Endothelial cell of umbilical vein (primary cell): ENCODE data around the gene TAS2R41. TPM values are rescaled to one million over a fixed set of nuclear protein-coding genes. Genes with fewer than 3 reads are reported as not detected.

Source experiments
- BruUV-seq: library from RNA; stranded (reverse); fragments of 400-500 nt; replicated peaks from 2 replicates; lab custom pipeline; 2021; lab: Mats Ljungman, UMichigan
- CTCF ChIA-PET: fragments of 300-600, 350-600 bp; sonication (Branson Sonifier 250); formaldehyde crosslinking; loops from one replicate; lab custom pipeline; 2021; ENCODE audit warnings: antibody characterized with exemption, inconsistent platforms; lab: Charles Lee
- POLR2A ChIA-PET: fragments of 300-600, 350-600 bp; sonication (Branson Sonifier 250); formaldehyde crosslinking; loops from one replicate; lab custom pipeline; 2021; ENCODE audit warnings: antibody characterized with exemption, inconsistent platforms; lab: Charles Lee
- DNase-seq: peaks from one replicate; pipeline ENCODE4 v3.0.0-alpha.2; 2011; ENCODE audit warnings: low read depth, low spot score
- FAIRE-seq: peaks from 2 replicates; lab custom pipeline; 2011; peaks lifted over from hg19 to GRCh38; lab: Jason Lieb, UNC
- H2AFZ ChIP-seq: 2 replicates; pipeline ENCODE4 v1.6.0; 2012; ENCODE audit warnings: low read depth, low read length, control low read depth, inconsistent platforms
- H3K27ac ChIP-seq: 2 replicates; pipeline ENCODE4 v1.5.1; 2011; ENCODE audit warnings: low read depth, mild to moderate bottlenecking, control low read depth, low read length, moderate library complexity; ENCODE audit not compliant: insufficient read depth
- H3K27me3 ChIP-seq, 2 experiments: 2 replicates each; pipeline versions ENCODE4 v1.6.0 to v1.6.1; 2011; ENCODE audit warnings: low read length in 2 of 2, mixed read lengths in 1 of 2; ENCODE audit not compliant: control insufficient read depth in 2 of 2, insufficient read depth in 2 of 2
- H3K36me3 ChIP-seq, 2 experiments: 2 replicates in 1 of 2; 3 replicates in 1 of 2; pipeline ENCODE4 v1.5.1; 2011; ENCODE audit warnings: low read length in 2 of 2, mild to moderate bottlenecking in 1 of 2, moderate library complexity in 1 of 2; ENCODE audit not compliant: control insufficient read depth in 2 of 2, insufficient read depth in 2 of 2; ENCODE audit errors: extremely low read depth in 1 of 2
- H3K4me1 ChIP-seq: 3 replicates; pipeline ENCODE4 v1.5.1; 2011; ENCODE audit warnings: mild to moderate bottlenecking, low read length; ENCODE audit not compliant: control insufficient read depth, insufficient read depth; ENCODE audit errors: extremely low read depth
- H3K4me2 ChIP-seq: 2 replicates; pipeline ENCODE4 v1.6.1; 2011; ENCODE audit warnings: low read length, control low read depth, mixed read lengths; ENCODE audit not compliant: insufficient read depth
- H3K4me3 ChIP-seq, 3 experiments: fragments of 200-600 bp in 1 of 3; sonication (generic), shearing (Covaris generic) in 1 of 3; replicated peaks in 1 of 3; 2 replicates each; pipeline ENCODE4 v1.5.1; 2011 to 2016; ENCODE audit warnings: control low read depth in 3 of 3, low read length in 3 of 3, mild to moderate bottlenecking in 2 of 3, inconsistent platforms in 1 of 3, low read depth in 1 of 3, moderate library complexity in 1 of 3; ENCODE audit not compliant: insufficient read depth in 1 of 3
- H3K79me2 ChIP-seq: 2 replicates; pipeline ENCODE4 v1.6.0; 2012; ENCODE audit warnings: low read length, inconsistent platforms; ENCODE audit not compliant: control insufficient read depth, insufficient read depth
- H3K9ac ChIP-seq: replicated peaks from 2 replicates; pipeline ENCODE3; 2011; ENCODE audit warnings: low read length, control low read depth; ENCODE audit not compliant: insufficient read depth; ENCODE audit errors: extremely low read depth
- H3K9me1 ChIP-seq: replicated peaks from 3 replicates; pipeline ENCODE4 v1.6.0; 2011; ENCODE audit warnings: mild to moderate bottlenecking, low read length; ENCODE audit not compliant: control insufficient read depth, insufficient read depth; ENCODE audit errors: extremely low read depth
- H3K9me3 ChIP-seq: replicated peaks from 2 replicates; pipeline ENCODE4 v1.5.1; 2012; ENCODE audit warnings: low read length, inconsistent platforms; ENCODE audit not compliant: control insufficient read depth, insufficient read depth
- H4K20me1 ChIP-seq: replicated peaks from 2 replicates; pipeline ENCODE3; 2011; ENCODE audit warnings: mild to moderate bottlenecking, low read length; ENCODE audit not compliant: control insufficient read depth, insufficient read depth; ENCODE audit errors: extremely low read depth
- CTCF ChIP-seq, 2 donors: IDR thresholded peaks; 1 replicate in 1 of 2; 2 replicates in 1 of 2; pipeline ENCODE4 v1.5.1; 2011; ENCODE audit warnings: low read length in 2 of 2, mild to moderate bottlenecking in 2 of 2, moderate library complexity in 2 of 2, control low read depth in 1 of 2, inconsistent platforms in 1 of 2, low read depth in 1 of 2; ENCODE audit not compliant: insufficient read depth in 1 of 2; ENCODE audit errors: extremely low read depth in 1 of 2
- EZH2 ChIP-seq: IDR thresholded peaks from 2 replicates; pipeline ENCODE4 v1.6.1; 2012; ENCODE audit warnings: borderline replicate concordance, low read depth, mild to moderate bottlenecking, moderate library complexity, low read length, inconsistent platforms; ENCODE audit not compliant: severe bottlenecking
- FOS ChIP-seq: IDR thresholded peaks from 2 replicates; pipeline ENCODE4 v1.6.1; 2011; ENCODE audit warnings: mild to moderate bottlenecking, low read length, moderate library complexity, borderline replicate concordance; ENCODE audit not compliant: insufficient read depth
- GATA2 ChIP-seq: IDR thresholded peaks from 2 replicates; pipeline ENCODE4 v1.7.0; 2011; ENCODE audit warnings: low read depth, mild to moderate bottlenecking, moderate library complexity, mixed read lengths, low read length; ENCODE audit not compliant: insufficient read length, insufficient read depth
- JUN ChIP-seq: IDR thresholded peaks from 2 replicates; pipeline ENCODE4 v1.6.1; 2011; ENCODE audit warnings: borderline replicate concordance, low read depth; ENCODE audit not compliant: insufficient read length, insufficient read depth
- MAX ChIP-seq: IDR thresholded peaks from 2 replicates; pipeline ENCODE4 v1.6.1; 2011; ENCODE audit not compliant: insufficient read depth, insufficient read length
- MYC ChIP-seq: IDR thresholded peaks from one replicate; pipeline ENCODE4 v1.6.1; 2011; ENCODE audit warnings: mild to moderate bottlenecking, low read depth, low read length
- POLR2A ChIP-seq: IDR thresholded peaks from 2 replicates; pipeline ENCODE4 v1.6.1; 2012; ENCODE audit warnings: low read depth, mild to moderate bottlenecking, control low read depth, low read length
- POLR2AphosphoS5 ChIP-seq: IDR thresholded peaks from 2 replicates; pipeline ENCODE4 v1.6.1; 2012; ENCODE audit warnings: low read depth, mild to moderate bottlenecking, control low read depth, low read length, moderate library complexity; ENCODE audit not compliant: insufficient read depth
- dilution Hi-C: fragments of 300-500 bp; cut with MboI; formaldehyde crosslinking; loops from one replicate; pipeline ENCODE4 v1.15.0; 2019; ENCODE audit warnings: low sequenced_read_pairs; ENCODE audit not compliant: extremely low pct_ligation_motif_present
- intact Hi-C: fragments of 100-400 bp; cut with micrococcal nuclease; formaldehyde crosslinking; loops from one replicate; pipeline ENCODE4 v1.10.0; 2022
- polyA plus RNA-seq, 4 experiments: library from polyadenylated mRNA; depleted of rRNA in 3 of 4; stranded (reverse) in 3 of 4; unstranded in 1 of 4; fragments of >200 nt; gene quantifications; 2 replicates each; pipeline versions ENCODE4 v1.2.1 to v1.2.3, GENCODE V29; 2011 to 2012; ENCODE audit warnings: missing spikeins in 1 of 4
- total RNA-seq: library from RNA; stranded (reverse); gene quantifications from 2 replicates; pipeline ENCODE4 v1.2.3, GENCODE V29; 2021

Gene TAS2R41
- total and polyA plus RNA-seq, 2 donors (not counting 3 experiments of a cell fraction or from before 2014, with no cell fraction given): not detected

DNA sequence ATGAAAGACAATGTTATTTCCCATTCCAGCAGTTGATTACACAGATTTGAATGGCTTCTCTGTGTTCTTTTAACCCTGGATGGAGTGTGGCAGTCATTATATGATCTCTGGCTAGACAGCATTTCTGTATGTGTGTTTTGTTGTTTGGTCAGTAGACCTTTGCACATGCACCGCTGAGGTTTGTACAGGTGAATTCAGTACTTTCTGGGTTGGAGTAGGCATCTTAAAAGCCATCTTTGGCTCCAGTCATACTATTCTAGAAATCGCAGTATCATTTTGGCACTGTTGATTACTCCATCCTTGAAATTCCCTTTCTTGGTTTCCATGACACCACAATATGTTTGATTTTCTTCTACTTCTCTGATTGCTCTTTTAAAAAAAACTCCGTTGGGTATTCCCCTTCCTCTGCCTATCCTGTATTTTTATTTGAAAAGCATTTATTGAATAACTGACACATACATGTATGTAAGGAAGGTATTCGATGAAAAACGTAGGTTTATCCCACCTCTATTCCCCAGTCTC is 29.9 kb downstream of the TAS2R41 start:
- DNase-seq: no peak
- dilution Hi-C loops: loop anchor here (25.0 kb wide), 1 partner anchor 120 kb away; the partner anchor contains the start of gene ZYX
- no peak for FAIRE-seq
- no peaks in the 10 kb centered on the region for H3K27me3 ChIP-seq
- H3K4me1 ChIP-seq: no peaks in the 10 kb centered on the region
- ChIA-PET POLR2A (no interaction called here), CTCF (no interaction called here)
- no peak for TF ChIP-seq POLR2AphosphoS5
- no peak for TF ChIP-seq GATA2
- TF ChIP-seq CTCF (IDR thresholded peaks at IDR 0.05; ENCODE audit: extremely low read depth in 1 of 2, insufficient read depth in 1 of 2, low read depth in 1 of 2, low read length in 2 of 2): no peak
- TF ChIP-seq EZH2: no peak
- TF ChIP-seq FOS: no peak
- TF ChIP-seq MYC: no peak
- TF ChIP-seq POLR2A: no peak
- no peak for TF ChIP-seq MAX
- TF ChIP-seq JUN: no peak
- H3K9ac ChIP-seq: no peak overlapping the region
- H3K4me2 ChIP-seq: no peak overlapping the region
- BruUV-seq: no TSS peak
- H3K4me3 ChIP-seq: no peak overlapping the region
- intact Hi-C loops: loop anchor here (5.0 to 10.0 kb wide), 2 partner anchors 265 to 493 kb away; no protein-coding TSS in a partner anchor
- H4K20me1 ChIP-seq: no peaks in the 10 kb centered on the region
- no peaks in the 10 kb centered on the region for H3K36me3 ChIP-seq
- H2AFZ ChIP-seq: no peak overlapping the region
- no peaks in the 10 kb centered on the region for H3K9me3 ChIP-seq
- no peaks in the 10 kb centered on the region for H3K79me2 ChIP-seq
- H3K27ac ChIP-seq: no peak overlapping the region
- H3K9me1 ChIP-seq: no peaks in the 10 kb centered on the region
